HepG2 (cell line): Measurements from ENCODE around the gene LRR1. TPM values are rescaled to one million over a fixed set of nuclear protein-coding genes. Genes with fewer than 3 reads are reported as not detected.

Experiments used
- ARID4A ChIP-seq: sonication (generic); formaldehyde crosslinking; IDR thresholded peaks from 2 replicates; pipeline ENCODE4 v1.5.0; 2020; ENCODE audit warnings: mild to moderate bottlenecking, missing genetic modification reagents, borderline replicate concordance
- BRD4 ChIP-seq: sonication (generic); formaldehyde crosslinking; IDR thresholded peaks from 2 replicates; pipeline ENCODE4 v1.4.0; 2020; ENCODE audit warnings: missing genetic modification reagents
- GTF2F1 ChIP-seq: fragments of 150-350 bp; IDR thresholded peaks from 2 replicates; pipeline ENCODE4 v1.6.1; 2014; ENCODE audit warnings: low read length
- JUND ChIP-seq: sonication (generic); formaldehyde crosslinking; IDR thresholded peaks from 2 replicates; pipeline ENCODE4 v1.8.0; 2022; ENCODE audit warnings: mild to moderate bottlenecking, missing genetic modification reagents
- ZBTB4 ChIP-seq: sonication (generic); formaldehyde crosslinking; IDR thresholded peaks from 2 replicates; pipeline ENCODE4 v1.4.0; 2020; ENCODE audit warnings: missing genetic modification reagents, mild to moderate bottlenecking, borderline replicate concordance
- ZNF451 ChIP-seq: sonication (generic); formaldehyde crosslinking; IDR thresholded peaks from 2 replicates; pipeline ENCODE4 v1.5.0; 2020; ENCODE audit warnings: mild to moderate bottlenecking, missing genetic modification reagents
- ZNF607 ChIP-seq: sonication (generic); formaldehyde crosslinking; IDR thresholded peaks from 2 replicates; pipeline ENCODE4 v1.5.1; 2020; ENCODE audit warnings: missing genetic modification reagents, mild to moderate bottlenecking, borderline replicate concordance
- ZNF83 ChIP-seq: sonication (generic); formaldehyde crosslinking; IDR thresholded peaks from 2 replicates; pipeline ENCODE4 v1.4.0; 2020; ENCODE audit warnings: missing genetic modification reagents, mild to moderate bottlenecking, borderline replicate concordance
- polyA plus RNA-seq, 8 experiments: library from polyadenylated mRNA; depleted of rRNA in 3 of 8; stranded (reverse) in 7 of 8; unstranded in 1 of 8; fragments of >200 nt; fragmentation: Illumina TruSeq in 4 of 8; extraction: Trizol in 4 of 8; gene quantifications; 2 replicates each; pipeline versions ENCODE4 v1.2.1 to v1.2.3, GENCODE V29; 2011 to 2016; ENCODE audit warnings: low read depth in 4 of 8, missing spikeins in 1 of 8, mixed read lengths in 1 of 8; ENCODE audit not compliant: insufficient read depth in 1 of 8
- total RNA-seq, 5 experiments: library from RNA; depleted of rRNA; stranded (reverse); fragments of >200 nt; fragmentation: Illumina TruSeq; extraction: Trizol; gene quantifications; 2 replicates each; pipeline ENCODE4 v1.2.3, GENCODE V29; 2016; ENCODE audit warnings: low read depth in 1 of 5
- TF ChIP-seq, protein P1 (sequence below), 2 experiments: sonication (generic) in 1 of 2; formaldehyde crosslinking in 1 of 2; IDR thresholded peaks; 2 replicates each; pipeline versions ENCODE4 v1.6.1 to v1.9.0; 2014 to 2022; ENCODE audit warnings: antibody characterized with exemption in 1 of 2, borderline replicate concordance in 1 of 2, inconsistent platforms in 1 of 2, low read depth in 1 of 2, missing genetic modification reagents in 1 of 2
- TF ChIP-seq, protein P2 (sequence below): sonication (generic); formaldehyde crosslinking; IDR thresholded peaks from 2 replicates; pipeline ENCODE4 v1.4.0; 2020; ENCODE audit warnings: missing genetic modification reagents

Gene LRR1
- total and polyA plus RNA-seq, 2 of the 13 experiments (the other 11 are each of a cell fraction or from before 2014, with no cell fraction given), result 7.0 to 36.2 TPM

DNA sequence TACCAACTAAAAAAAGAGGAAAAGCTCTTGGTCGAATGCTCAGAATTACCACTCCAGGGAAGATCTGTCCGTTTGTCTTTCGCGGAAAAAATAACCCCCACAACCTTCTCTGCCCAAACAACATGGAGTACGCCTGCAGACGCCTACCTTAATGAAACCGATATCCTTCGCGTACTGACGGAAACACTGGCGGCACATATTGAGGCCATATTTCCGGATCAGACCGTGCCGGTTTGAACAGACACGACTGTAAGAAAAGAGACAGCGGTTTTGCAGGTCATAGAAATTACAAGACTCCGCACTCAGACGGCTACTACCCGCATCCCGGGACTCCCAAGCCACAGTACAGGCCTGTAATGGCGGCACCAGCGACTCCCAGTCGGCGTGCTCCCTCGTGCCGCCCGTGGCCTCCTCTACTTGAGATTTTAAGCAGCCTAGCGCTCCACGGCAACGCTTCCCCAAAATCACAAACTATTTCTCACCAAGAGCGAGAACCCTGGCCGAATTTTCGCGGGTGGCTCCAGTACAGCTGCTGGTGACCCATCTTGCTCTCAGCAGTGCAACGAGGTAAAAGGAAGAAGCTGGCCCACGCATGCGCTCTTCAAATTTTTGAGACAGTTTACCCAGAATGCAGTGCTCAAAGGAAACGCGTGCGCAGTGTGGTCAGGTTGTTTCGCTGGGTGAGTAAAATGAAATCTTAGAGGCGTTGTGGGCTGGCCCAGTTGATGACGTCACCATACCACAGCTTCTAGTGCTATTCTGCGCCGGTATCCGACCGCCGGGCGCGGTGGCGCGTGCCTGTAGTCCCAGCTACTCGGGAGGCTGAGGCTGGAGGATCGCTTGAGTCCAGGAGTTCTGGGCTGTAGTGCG, 12.7 kb upstream of the LRR1 start, which contains the start of gene RPS29 (continued):
- TF ChIP-seq ZNF451 (CRISPR knock-in tag) (no peak), ZNF83 (CRISPR knock-in tag) (no peak), ARID4A (CRISPR knock-in tag) (peak; percentile 68; the same call in 1 of the 2 replicates), JUND (CRISPR knock-in tag) (peak; percentile 99), BRD4 (peak; percentile 46; the same call in 1 of the 2 replicates), ZNF607 (CRISPR knock-in tag) (peak; percentile 57; the same call in 1 of the 2 replicates), ZBTB4 (CRISPR knock-in tag) (peak; percentile 45; the same call in 1 of the 2 replicates), GTF2F1 (peak; percentile 46; the same call in 1 of the 2 replicates)
- TF ChIP-seq, protein P1, sequence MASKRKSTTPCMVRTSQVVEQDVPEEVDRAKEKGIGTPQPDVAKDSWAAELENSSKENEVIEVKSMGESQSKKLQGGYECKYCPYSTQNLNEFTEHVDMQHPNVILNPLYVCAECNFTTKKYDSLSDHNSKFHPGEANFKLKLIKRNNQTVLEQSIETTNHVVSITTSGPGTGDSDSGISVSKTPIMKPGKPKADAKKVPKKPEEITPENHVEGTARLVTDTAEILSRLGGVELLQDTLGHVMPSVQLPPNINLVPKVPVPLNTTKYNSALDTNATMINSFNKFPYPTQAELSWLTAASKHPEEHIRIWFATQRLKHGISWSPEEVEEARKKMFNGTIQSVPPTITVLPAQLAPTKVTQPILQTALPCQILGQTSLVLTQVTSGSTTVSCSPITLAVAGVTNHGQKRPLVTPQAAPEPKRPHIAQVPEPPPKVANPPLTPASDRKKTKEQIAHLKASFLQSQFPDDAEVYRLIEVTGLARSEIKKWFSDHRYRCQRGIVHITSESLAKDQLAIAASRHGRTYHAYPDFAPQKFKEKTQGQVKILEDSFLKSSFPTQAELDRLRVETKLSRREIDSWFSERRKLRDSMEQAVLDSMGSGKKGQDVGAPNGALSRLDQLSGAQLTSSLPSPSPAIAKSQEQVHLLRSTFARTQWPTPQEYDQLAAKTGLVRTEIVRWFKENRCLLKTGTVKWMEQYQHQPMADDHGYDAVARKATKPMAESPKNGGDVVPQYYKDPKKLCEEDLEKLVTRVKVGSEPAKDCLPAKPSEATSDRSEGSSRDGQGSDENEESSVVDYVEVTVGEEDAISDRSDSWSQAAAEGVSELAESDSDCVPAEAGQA (IDR thresholded peaks at IDR 0.05; ENCODE audit: low read depth), result peak; percentile 49
- TF ChIP-seq, protein P1 (CRISPR knock-in tag; IDR thresholded peaks at IDR 0.05; ENCODE audit: borderline replicate concordance), result peak; percentile 71
- TF ChIP-seq, protein P2, sequence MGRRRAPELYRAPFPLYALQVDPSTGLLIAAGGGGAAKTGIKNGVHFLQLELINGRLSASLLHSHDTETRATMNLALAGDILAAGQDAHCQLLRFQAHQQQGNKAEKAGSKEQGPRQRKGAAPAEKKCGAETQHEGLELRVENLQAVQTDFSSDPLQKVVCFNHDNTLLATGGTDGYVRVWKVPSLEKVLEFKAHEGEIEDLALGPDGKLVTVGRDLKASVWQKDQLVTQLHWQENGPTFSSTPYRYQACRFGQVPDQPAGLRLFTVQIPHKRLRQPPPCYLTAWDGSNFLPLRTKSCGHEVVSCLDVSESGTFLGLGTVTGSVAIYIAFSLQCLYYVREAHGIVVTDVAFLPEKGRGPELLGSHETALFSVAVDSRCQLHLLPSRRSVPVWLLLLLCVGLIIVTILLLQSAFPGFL (CRISPR knock-in tag), result no peak
